Mesothelial cell of epicardium (in vitro differentiated cells): ENCODE measurements around the gene PRKG1. TPM values are rescaled to one million over a fixed set of nuclear protein-coding genes. Genes with fewer than 3 reads are reported as not detected.

Experiments
- DNase-seq, 2 experiments: peaks; one replicate each; pipeline ENCODE4 v3.0.0; 2021; ENCODE audit warnings: low spot score in 2 of 2; ENCODE audit not compliant: unreplicated experiment in 2 of 2
- H3K27ac Mint-ChIP-seq: 2 replicates; pipeline ENCODE4 v1.8.0; 2021; ENCODE audit warnings: mixed read lengths
- H3K27me3 Mint-ChIP-seq: 2 replicates; pipeline ENCODE4 v1.8.0; 2021; ENCODE audit warnings: low read depth, mixed read lengths
- H3K36me3 Mint-ChIP-seq: 2 replicates; pipeline ENCODE4 v1.8.0; 2021; ENCODE audit warnings: mixed read lengths
- H3K4me1 Mint-ChIP-seq: 2 replicates; pipeline ENCODE4 v1.8.0; 2021; ENCODE audit warnings: mixed read lengths
- H3K4me3 Mint-ChIP-seq: 2 replicates; pipeline ENCODE4 v1.8.0; 2021; ENCODE audit warnings: mild to moderate bottlenecking, moderate library complexity, mixed read lengths
- H3K9me3 Mint-ChIP-seq: 2 replicates; pipeline ENCODE4 v1.8.0; 2021; ENCODE audit warnings: mixed read lengths
- total RNA-seq: library from RNA; stranded (reverse); gene quantifications from 3 replicates; pipeline ENCODE4 v1.2.1, GENCODE V29; 2021
- TF ChIP-seq, protein P1 (sequence below): fragments of 200-600 bp; sonication (generic); IDR thresholded peaks from one replicate; pipeline ENCODE4 v1.5.0; 2021; ENCODE audit warnings: antibody characterized with exemption; ENCODE audit not compliant: unreplicated experiment

The PRKG1 gene
- total RNA-seq, 1 donor from 2014 or later: 37.0 TPM

GRCh38 chr10:51590818-51591217 lies 516.5 kb downstream of the PRKG1 start:
- Mint-ChIP-seq H3K36me3 (no peaks in the 10 kb centered on the region), H3K27ac (no peak overlapping the region), H3K4me3 (no peak overlapping the region), H3K4me1 (no peaks in the 10 kb centered on the region), H3K9me3 (no peaks in the 10 kb centered on the region), H3K27me3 (no peaks in the 10 kb centered on the region)
- TF ChIP-seq, protein P1, sequence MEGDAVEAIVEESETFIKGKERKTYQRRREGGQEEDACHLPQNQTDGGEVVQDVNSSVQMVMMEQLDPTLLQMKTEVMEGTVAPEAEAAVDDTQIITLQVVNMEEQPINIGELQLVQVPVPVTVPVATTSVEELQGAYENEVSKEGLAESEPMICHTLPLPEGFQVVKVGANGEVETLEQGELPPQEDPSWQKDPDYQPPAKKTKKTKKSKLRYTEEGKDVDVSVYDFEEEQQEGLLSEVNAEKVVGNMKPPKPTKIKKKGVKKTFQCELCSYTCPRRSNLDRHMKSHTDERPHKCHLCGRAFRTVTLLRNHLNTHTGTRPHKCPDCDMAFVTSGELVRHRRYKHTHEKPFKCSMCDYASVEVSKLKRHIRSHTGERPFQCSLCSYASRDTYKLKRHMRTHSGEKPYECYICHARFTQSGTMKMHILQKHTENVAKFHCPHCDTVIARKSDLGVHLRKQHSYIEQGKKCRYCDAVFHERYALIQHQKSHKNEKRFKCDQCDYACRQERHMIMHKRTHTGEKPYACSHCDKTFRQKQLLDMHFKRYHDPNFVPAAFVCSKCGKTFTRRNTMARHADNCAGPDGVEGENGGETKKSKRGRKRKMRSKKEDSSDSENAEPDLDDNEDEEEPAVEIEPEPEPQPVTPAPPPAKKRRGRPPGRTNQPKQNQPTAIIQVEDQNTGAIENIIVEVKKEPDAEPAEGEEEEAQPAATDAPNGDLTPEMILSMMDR: no peak
- DNase-seq: no peak

DNA sequence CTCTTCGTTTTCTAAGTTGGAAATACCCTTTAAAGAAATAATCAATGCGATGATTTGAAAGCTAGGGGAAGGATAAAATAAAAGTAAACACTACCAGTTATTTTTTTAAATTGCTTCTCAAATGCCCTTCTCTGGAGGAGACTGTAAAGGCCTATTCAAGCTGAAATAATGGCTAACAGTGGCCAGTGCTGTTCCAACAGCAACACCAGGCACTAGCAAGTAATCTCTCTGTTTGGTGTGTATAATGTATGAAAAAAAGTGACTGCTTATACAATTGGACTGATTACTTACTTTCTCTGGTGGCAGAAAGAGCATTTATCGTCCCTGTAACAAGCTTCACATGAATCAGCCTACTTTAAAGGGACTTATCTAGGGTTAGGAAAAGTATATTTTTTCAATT lies 522.4 kb downstream of the PRKG1 start:
- peaks cover 22% of the 10 kb centered on the region for H3K4me1 Mint-ChIP-seq
- no peaks in the 10 kb centered on the region for H3K36me3 Mint-ChIP-seq
- no peak overlapping the region for H3K27ac Mint-ChIP-seq
- H3K27me3 Mint-ChIP-seq: no peaks in the 10 kb centered on the region
- TF ChIP-seq, protein P1: no peak
- no peak for DNase-seq
- H3K9me3 Mint-ChIP-seq: no peaks in the 10 kb centered on the region
- H3K4me3 Mint-ChIP-seq: no peak overlapping the region

DNA sequence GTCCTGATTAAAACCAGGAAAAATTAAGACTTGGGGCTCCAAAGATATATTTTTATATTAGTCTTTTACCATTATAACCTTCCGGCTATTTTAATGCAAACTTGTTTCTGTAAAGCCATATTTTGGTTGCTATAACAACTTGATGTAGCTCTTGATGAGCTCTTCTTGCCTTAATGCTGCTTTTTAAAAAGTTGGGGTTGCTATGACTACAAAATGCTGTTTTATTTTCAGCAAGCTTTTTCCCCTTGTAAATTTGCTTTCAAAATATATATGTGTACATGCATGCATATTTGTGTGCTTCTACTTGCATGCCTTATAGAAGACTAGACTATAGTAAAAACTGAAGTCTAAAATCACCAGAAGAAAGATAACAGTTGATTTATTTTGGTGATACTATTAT lies 525.4 kb downstream of the PRKG1 start:
- TF ChIP-seq, protein P1: no peak
- no peak for DNase-seq

GRCh38 chr10:51602326-51602725 lies 528.0 kb downstream of the PRKG1 start:
- no peaks in the 10 kb centered on the region for H3K36me3 Mint-ChIP-seq
- no peak overlapping the region for H3K4me3 Mint-ChIP-seq
- H3K27me3 Mint-ChIP-seq: no peaks in the 10 kb centered on the region
- no peaks in the 10 kb centered on the region for H3K9me3 Mint-ChIP-seq
- TF ChIP-seq, protein P1: no peak
- H3K27ac Mint-ChIP-seq: peak overlapping the region; percentile 82
- H3K4me1 Mint-ChIP-seq: peaks cover 32% of the 10 kb centered on the region
- no peak for DNase-seq

More for the DNA sequence above, 525.4 kb downstream of the PRKG1 start:
- no peaks in the 10 kb centered on the region for H3K36me3 Mint-ChIP-seq
- H3K9me3 Mint-ChIP-seq: no peaks in the 10 kb centered on the region
- H3K4me3 Mint-ChIP-seq: no peak overlapping the region
- no peaks in the 10 kb centered on the region for H3K27me3 Mint-ChIP-seq
- H3K4me1 Mint-ChIP-seq: peaks cover 28% of the 10 kb centered on the region
- no peak overlapping the region for H3K27ac Mint-ChIP-seq

- TF ChIP-seq, protein P1: no peak
- H3K9me3 Mint-ChIP-seq: peaks cover 3% of the 10 kb centered on the region
- H3K4me1 Mint-ChIP-seq: peaks cover 23% of the 10 kb centered on the region
- no peaks in the 10 kb centered on the region for H3K36me3 Mint-ChIP-seq
- no peak overlapping the region for H3K27ac Mint-ChIP-seq
- no peaks in the 10 kb centered on the region for H3K27me3 Mint-ChIP-seq
- no peak for DNase-seq
- no peak overlapping the region for H3K4me3 Mint-ChIP-seq
These were observed 530.3 kb downstream of the PRKG1 start for GRCh38 chr10:51604579-51604978.
